ENCODE measurements around the gene POMGNT1.

Gene POMGNT1

GRCh38 chr1:46210561-46210960 is 12.3 kb upstream of the POMGNT1 start:
- DNase-seq: no peak

- no peak for DNase-seq
These were observed 8.2 kb upstream of the POMGNT1 start for GRCh38 chr1:46206399-46206798.

- DNase-seq: peak in 2 of 4 experiments; percentile 13 to 29
These were observed 7.6 kb upstream of the POMGNT1 start for GRCh38 chr1:46205791-46206190.

GRCh38 chr1:46205141-46205540 is 6.9 kb upstream of the POMGNT1 start:
- no peak for DNase-seq

GRCh38 chr1:46204406-46204742 is 6.1 kb upstream of the POMGNT1 start:
- peak in 2 of 4 experiments; percentile 15 to 53 for DNase-seq

GRCh38 chr1:46203738-46204405 is 5.6 kb upstream of the POMGNT1 start:
- DNase-seq: no peak

GRCh38 chr1:46199233-46199749 is 1.1 kb upstream of the POMGNT1 start:
- no peak for DNase-seq

- no peak for DNase-seq
These were observed 672 bp downstream of the POMGNT1 start for GRCh38 chr1:46197560-46197963.

GRCh38 chr1:46196609-46197008 is 1.6 kb downstream of the POMGNT1 start:
- no peak for DNase-seq

- no peak for DNase-seq
These were observed 3.5 kb downstream of the POMGNT1 start for GRCh38 chr1:46194641-46195193.

GRCh38 chr1:46193984-46194570 is 4.2 kb downstream of the POMGNT1 start:
- no peak for DNase-seq

GRCh38 chr1:46193285-46193684 is 4.9 kb downstream of the POMGNT1 start:
- DNase-seq: no peak

- DNase-seq: no peak
These were observed 6.1 kb downstream of the POMGNT1 start for GRCh38 chr1:46192171-46192570.

GRCh38 chr1:46191033-46191701 is 7.1 kb downstream of the POMGNT1 start:
- no peak for DNase-seq

GRCh38 chr1:46190539-46190938 is 7.7 kb downstream of the POMGNT1 start:
- no peak for DNase-seq

- no peak for DNase-seq
These were observed 9.8 kb downstream of the POMGNT1 start for GRCh38 chr1:46188295-46189030.

GRCh38 chr1:46187106-46187869 is 10.9 kb downstream of the POMGNT1 start:
- DNase-seq: no peak

GRCh38 chr1:46186076-46186475 is 12.2 kb downstream of the POMGNT1 start:
- DNase-seq: no peak

- peak in 1 of 4 experiments; percentile 19 for DNase-seq
These were observed 13.1 kb downstream of the POMGNT1 start for GRCh38 chr1:46184920-46185658.

- DNase-seq: peak; percentile 54 to 72 (median 69)
These were observed 14.2 kb downstream of the POMGNT1 start for GRCh38 chr1:46183926-46184557.
